ENCODE data around the gene PCDHGB1. TPM values are rescaled to one million over a fixed set of nuclear protein-coding genes. Genes with fewer than 3 reads are reported as not detected.

The PCDHGB1 gene
- total RNA-seq, 2 experiments from 2014 or later = not detected

DNA sequence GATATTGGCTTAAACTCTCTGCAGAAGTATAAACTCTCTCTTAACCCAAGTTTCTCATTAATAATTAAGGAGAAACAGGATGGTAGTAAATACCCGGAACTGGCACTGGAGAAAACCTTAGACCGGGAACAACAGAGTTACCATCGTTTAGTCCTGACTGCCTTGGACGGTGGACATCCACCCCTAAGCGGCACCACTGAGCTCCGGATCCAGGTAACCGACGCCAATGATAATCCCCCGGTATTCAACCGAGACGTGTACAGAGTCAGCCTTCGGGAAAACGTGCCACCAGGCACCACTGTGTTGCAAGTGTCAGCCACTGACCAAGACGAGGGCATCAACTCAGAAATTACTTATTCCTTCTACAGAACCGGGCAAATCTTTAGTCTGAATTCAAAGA is 48.7 kb downstream of the PCDHGB1 start:
- peaks cover 18% of the 10 kb centered on the region for H3K9me3 Mint-ChIP-seq

DNA sequence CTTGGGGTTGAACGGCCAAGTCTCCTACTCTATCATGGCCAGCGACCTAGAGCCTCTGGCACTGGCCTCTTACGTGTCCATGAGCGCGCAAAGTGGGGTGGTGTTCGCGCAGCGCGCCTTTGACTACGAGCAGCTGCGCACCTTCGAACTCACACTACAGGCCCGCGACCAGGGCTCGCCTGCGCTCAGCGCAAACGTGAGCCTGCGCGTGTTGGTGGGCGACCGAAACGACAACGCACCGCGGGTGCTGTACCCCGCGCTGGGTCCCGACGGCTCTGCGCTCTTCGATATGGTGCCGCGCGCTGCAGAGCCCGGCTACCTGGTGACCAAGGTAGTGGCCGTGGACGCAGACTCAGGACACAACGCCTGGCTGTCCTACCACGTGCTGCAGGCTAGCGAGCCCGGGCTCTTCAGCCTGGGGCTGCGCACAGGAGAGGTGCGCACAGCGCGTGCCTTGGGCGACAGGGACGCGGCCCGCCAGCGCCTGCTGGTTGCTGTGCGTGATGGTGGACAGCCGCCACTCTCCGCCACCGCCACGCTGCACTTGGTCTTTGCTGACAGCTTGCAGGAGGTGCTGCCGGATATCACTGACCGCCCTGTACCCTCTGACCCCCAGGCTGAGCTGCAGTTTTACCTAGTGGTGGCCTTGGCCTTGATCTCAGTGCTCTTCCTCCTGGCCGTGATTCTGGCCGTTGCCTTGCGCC is 49.8 kb downstream of the PCDHGB1 start:
- Mint-ChIP-seq H3K4me1 (peaks cover 3% of the 10 kb centered on the region), H3K36me3 (peaks cover 2% of the 10 kb centered on the region), H3K27ac (peak overlapping the region; percentile 64), H3K9me3 (peaks cover 12% of the 10 kb centered on the region), H3K4me3 (peak overlapping the region; percentile 7), H3K27me3 (peaks cover 58% of the 10 kb centered on the region)
- ATAC-seq (ENCODE audit: low read depth) = no peak
- no peak for DNase-seq
- POLR2A ChIA-PET = no interaction called here

More for the DNA sequence above, 48.7 kb downstream of the PCDHGB1 start:
- no peak for DNase-seq
- Mint-ChIP-seq H3K27ac (no peak overlapping the region), H3K4me1 (peaks cover 3% of the 10 kb centered on the region), H3K4me3 (no peak overlapping the region), H3K27me3 (peaks cover 56% of the 10 kb centered on the region), H3K36me3 (peaks cover 2% of the 10 kb centered on the region)
- POLR2A ChIA-PET = no interaction called here
- no peak for ATAC-seq (ENCODE audit: low read depth)

Other genes with a start within 250 kb of the PCDHGB1 start
- not detected for gene PCDHB3, start 249.6 kb upstream of the PCDHGB1 start, total RNA-seq
- not detected for gene PCDHB4, start 228.3 kb upstream of the PCDHGB1 start, total RNA-seq
- not detected for gene PCDHB5, start 214.9 kb upstream of the PCDHGB1 start, total RNA-seq
- gene PCDHB6, start 200.0 kb upstream of the PCDHGB1 start, total RNA-seq = not detected
- not detected for gene PCDHB7, start 177.5 kb upstream of the PCDHGB1 start, total RNA-seq
- gene PCDHB8, start 172.3 kb upstream of the PCDHGB1 start, total RNA-seq = not detected
- gene PCDHB16, start 167.7 kb upstream of the PCDHGB1 start, total RNA-seq = not detected
- gene PCDHB9, start 162.9 kb upstream of the PCDHGB1 start, total RNA-seq = not detected
- not detected for gene PCDHB10, start 157.7 kb upstream of the PCDHGB1 start, total RNA-seq
- gene PCDHB11, start 150.5 kb upstream of the PCDHGB1 start, total RNA-seq = not detected
- gene PCDHB12, start 141.4 kb upstream of the PCDHGB1 start, total RNA-seq = not detected
- not detected for gene PCDHB13, start 136.2 kb upstream of the PCDHGB1 start, total RNA-seq
- gene PCDHB14, start 126.8 kb upstream of the PCDHGB1 start, total RNA-seq = under 1 TPM in 1 of 2 experiments, not detected in 1; 0.06 TPM
- gene PCDHB15, start 104.7 kb upstream of the PCDHGB1 start, total RNA-seq = under 1 TPM in 1 of 2 experiments, not detected in 1; 0.06 TPM
- 1 to 10 TPM in 1 of 2 experiments, under 1 TPM in 1; 0.99 to 1.3 TPM for gene SLC25A2, start 46.0 kb upstream of the PCDHGB1 start, total RNA-seq
- gene TAF7, start 29.3 kb upstream of the PCDHGB1 start, total RNA-seq = 10 to 100 TPM; 86.2 to 95.9 TPM
- under 1 TPM; 0.11 to 0.31 TPM for gene PCDHGA1, start 19.6 kb upstream of the PCDHGB1 start, total RNA-seq
- under 1 TPM; 0.08 to 0.09 TPM for gene PCDHGA2, start 11.3 kb upstream of the PCDHGB1 start, total RNA-seq
- gene PCDHGA3, start 6.3 kb upstream of the PCDHGB1 start, total RNA-seq = under 1 TPM in 1 of 2 experiments, not detected in 1; 0.14 TPM
- gene PCDHGA4, start 4.9 kb downstream of the PCDHGB1 start, total RNA-seq = under 1 TPM; 0.25 to 0.28 TPM
- gene PCDHGB2, start 9.9 kb downstream of the PCDHGB1 start, total RNA-seq = under 1 TPM; 0.64 to 0.88 TPM
- under 1 TPM; 0.23 to 0.30 TPM for gene PCDHGA5, start 14.1 kb downstream of the PCDHGB1 start, total RNA-seq
- under 1 TPM; 0.44 to 0.82 TPM for gene PCDHGB3, start 20.1 kb downstream of the PCDHGB1 start, total RNA-seq
- under 1 TPM; 0.28 to 0.33 TPM for gene PCDHGA6, start 23.8 kb downstream of the PCDHGB1 start, total RNA-seq
- under 1 TPM; 0.26 to 0.28 TPM for gene PCDHGA7, start 32.6 kb downstream of the PCDHGB1 start, total RNA-seq
- under 1 TPM in 1 of 2 experiments, not detected in 1; 0.11 TPM for gene PCDHGB4, start 37.6 kb downstream of the PCDHGB1 start, total RNA-seq
- under 1 TPM; 0.09 to 0.11 TPM for gene PCDHGA8, start 42.5 kb downstream of the PCDHGB1 start, total RNA-seq
- gene PCDHGB5, start 47.8 kb downstream of the PCDHGB1 start, total RNA-seq = not detected
- gene PCDHGA9, start 52.7 kb downstream of the PCDHGB1 start, total RNA-seq = under 1 TPM in 1 of 2 experiments, not detected in 1; 0.11 TPM
- under 1 TPM; 0.11 to 0.14 TPM for gene PCDHGB6, start 57.9 kb downstream of the PCDHGB1 start, total RNA-seq
- under 1 TPM in 1 of 2 experiments, not detected in 1; 0.14 TPM for gene PCDHGA10, start 62.9 kb downstream of the PCDHGB1 start, total RNA-seq
- under 1 TPM in 1 of 2 experiments, not detected in 1; 0.11 TPM for gene PCDHGB7, start 67.6 kb downstream of the PCDHGB1 start, total RNA-seq
- gene PCDHGA11, start 71.0 kb downstream of the PCDHGB1 start, total RNA-seq = under 1 TPM; 0.08 to 0.09 TPM
- under 1 TPM in 1 of 2 experiments, not detected in 1; 0.11 TPM for gene PCDHGA12, start 80.4 kb downstream of the PCDHGB1 start, total RNA-seq
- not detected for gene PCDHGC3, start 125.9 kb downstream of the PCDHGB1 start, total RNA-seq
- gene PCDHGC4, start 134.9 kb downstream of the PCDHGB1 start, total RNA-seq = not detected
- gene PCDHGC5, start 139.0 kb downstream of the PCDHGB1 start, total RNA-seq = not detected

All from activated naive CD8-positive, alpha-beta T cell treated with anti-CD3 and anti-CD28 coated beads, Interleukin-2, amount 10 ng/mL, durations not matched to agents 7 days and 5 days (primary cell).